ELF-1 (cell line): ENCODE data around the gene LY6G6F.

Source experiments
- DNase-seq: peaks from one replicate; pipeline ENCODE4 v3.0.0-alpha.2; 2016; ENCODE audit warnings: low read depth, low spot score

Gene LY6G6F

DNA sequence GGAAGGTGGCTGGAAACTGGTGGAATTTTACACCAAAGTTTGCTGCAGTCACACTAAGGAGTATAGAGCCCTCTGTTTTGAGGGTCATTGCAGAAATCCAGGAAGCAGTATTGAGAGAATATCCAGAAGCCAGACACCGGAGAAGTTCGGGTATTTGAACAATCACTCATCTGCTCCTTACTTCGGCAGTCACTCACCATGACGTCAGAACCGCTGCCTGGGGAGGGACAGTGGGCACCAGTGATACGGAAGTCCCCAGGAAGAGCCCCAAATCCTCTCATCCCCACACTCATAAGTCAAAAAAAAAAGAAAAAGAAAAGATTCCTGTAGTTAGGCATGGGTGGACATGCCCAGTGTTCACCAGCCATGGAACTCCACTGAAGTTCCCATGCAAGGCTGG is 29.8 kb upstream of the LY6G6F start:
- no peak for DNase-seq

DNA sequence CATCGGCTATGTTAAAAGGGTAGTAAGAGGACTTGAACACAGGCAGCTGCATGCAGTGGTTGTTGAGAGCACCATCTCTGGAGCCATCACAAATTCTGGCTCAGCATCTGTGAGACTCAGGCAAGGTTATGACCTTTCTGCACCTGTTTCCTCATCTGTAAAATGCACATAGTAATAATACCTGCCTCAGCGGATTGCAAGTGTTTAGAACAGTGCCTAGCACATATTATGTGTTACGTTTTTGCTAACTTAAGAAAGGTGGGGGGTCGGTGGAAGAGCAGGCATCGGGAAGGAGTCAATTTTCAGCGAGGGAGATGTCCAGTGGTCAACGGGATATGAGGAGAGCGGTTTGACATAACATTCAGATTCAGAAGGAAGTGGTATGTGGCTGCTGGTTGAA is 28.7 kb upstream of the LY6G6F start:
- DNase-seq = no peak

DNA sequence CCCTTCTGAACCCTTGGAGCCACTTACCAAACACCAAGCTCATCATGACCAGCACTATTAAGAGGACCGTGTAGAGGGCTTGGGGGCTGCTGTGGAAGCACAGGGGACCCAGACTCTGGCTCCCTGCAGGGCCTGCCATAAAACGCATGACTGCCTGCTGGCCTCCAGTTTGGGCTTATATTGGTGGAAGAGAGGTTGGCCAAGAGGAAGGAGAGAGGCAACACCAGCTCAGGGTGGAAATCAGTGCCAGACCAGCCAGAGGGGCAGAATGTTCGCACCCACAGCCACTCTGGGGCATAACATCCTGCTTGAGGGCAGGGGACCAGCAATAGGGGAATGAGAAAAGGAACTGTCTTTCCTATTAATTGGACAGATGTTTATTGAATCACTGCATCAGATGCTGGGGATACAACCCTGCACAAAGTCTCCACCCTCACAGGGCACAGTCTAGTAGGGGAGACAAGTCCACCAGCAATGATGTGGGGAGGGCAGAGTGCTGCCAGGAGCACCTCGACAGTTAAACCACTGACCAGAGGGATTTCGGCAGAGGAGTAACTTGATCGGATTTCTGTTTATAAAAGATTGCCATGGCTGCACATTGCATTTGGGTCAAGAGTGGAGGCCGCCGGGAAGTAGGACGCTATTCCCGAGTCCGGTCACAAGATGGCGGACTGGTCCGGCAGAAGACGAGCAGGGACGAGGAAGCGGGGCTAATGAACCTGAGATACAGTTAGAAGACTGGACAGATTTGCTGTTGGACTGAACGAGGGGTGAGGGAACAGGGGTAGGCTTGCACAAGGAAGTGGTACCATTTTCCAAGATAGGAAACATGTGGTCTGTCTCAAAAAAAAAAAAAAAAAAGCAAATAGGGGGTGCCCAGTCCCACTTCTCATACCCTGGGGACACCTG is 26.2 kb upstream of the LY6G6F start, which contains the start of gene LY6G5C:
LY6G5C (minus strand) TSS at position 842 of the 909 bp plus-strand sequence; CDS start at position 148, 694 bp downstream.
- DNase-seq = peak; percentile 85

DNA sequence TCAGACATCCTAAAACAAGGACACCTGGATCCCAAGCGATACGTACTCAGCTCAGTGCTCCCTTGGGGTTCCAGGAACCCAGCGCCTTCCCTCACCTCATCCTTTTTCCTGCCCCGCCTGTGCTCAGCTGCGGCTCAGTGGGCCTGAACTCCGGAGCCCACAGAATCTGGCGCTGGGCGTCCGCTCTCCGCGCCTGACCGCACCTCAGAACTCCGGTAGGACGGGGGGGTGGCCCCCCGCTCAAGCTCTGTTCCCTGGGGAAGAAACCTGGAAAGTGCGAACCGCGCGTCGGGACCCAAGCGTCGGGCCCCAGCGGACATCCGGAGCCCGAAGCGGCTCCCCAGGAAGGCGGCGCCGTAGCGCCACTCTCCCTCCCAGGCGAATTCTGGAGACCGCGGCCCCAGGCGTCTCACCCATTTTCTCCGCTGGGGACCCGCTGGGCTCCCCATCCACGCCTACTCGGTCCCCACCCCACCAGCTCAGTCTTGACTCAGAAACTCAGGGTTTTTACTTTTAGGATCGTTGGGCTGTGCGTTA is 25.5 kb upstream of the LY6G6F start:
- DNase-seq = peak; percentile 54

DNA sequence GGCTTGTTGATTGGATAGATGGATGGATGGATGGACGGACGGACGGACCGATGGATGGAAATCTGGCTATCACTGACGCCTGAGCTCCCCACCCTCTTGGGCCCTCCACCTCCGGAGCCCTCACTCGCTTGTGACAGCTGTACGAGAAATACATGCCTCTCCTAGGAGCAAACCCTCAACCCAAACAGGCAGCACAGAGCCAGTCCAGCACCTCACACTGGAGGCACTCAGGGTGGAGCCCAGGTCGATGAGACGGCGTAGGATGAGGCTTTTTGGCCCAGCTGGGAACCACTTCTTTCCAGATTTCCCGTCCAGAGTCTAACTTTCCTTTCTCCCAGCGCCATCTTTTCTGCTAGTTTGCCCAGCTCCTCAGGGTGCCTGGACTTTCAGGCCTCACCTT is 23.1 kb upstream of the LY6G6F start:
- no peak for DNase-seq

DNA sequence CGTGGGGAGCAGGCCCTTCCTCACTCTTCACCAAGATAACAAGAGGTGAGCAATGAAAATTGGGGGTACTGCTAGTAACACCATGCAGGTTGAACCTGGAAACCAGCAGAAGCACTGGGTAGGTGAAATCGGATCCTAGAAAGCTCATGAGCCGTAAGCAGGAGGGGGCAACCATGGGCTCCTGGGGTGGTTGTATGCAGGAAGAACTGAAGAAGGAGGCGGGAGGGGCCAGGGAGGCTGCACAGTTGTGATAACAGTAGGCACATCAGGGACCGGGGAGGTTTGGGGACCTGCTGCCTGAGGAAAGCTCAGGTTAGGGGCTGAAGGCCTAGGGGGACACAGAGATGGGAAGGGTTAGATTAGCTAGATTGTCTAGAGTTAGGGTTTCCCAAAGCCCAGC is 20.2 kb upstream of the LY6G6F start:
- DNase-seq = no peak

DNA sequence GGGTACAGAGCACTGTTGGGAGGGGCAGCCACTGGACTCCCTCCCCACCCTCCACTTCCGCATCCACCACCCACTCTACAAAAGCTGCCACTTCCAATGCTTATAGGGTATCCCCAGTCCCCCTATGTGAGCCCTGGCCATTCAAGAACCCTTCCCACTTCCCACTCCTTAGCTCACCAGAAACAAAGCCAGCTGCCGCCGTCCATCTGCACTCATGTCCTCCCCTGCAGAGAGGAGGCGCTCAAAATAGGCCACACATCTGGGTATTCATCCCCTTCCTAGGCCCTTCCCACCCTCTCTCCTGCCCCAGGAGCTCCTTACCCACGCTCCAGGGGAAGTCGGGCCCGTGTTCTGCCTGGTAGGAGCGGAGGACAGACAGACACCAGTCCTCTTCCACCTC is 19.3 kb upstream of the LY6G6F start:
- DNase-seq = no peak

DNA sequence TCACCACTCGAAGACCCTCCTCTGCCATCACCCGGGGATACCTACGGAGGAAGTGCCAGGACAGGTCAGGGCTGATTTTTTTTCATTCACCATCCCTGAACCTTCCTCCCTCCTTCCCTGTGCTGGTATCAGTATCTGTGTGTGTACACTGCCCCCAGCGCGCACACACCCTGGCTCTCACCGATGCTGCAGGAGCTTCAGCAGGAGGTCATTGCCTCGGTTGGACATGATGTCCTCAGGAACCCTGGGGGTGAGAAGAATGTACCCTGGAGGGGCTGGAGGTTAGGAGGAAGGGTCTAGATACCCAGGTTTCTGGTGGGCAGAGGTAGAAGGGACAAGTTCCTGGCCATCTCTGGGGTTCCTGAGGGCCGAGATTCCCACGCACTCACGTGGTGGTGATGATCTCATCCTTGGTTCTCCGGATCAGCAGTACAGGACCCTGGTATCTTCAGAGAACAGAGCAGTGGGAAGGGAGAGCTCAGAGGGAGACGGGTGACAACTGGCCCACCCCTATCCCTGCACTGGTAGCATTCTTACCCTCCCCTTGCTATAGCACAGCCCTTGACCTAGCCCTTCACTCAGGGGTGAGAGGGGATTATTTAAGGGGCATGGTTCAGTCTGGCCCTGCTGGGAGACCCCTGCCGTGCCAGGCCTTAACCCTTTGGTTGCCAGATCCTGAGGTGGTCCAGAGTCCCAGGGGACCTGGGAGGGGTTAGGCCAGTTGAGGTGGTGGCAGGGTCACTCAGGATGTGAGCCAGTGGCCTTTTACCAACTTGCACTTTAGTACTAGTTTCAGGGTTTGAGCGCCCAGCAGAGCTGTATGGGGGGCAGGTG is 18.6 kb upstream of the LY6G6F start:
- DNase-seq = no peak

DNA sequence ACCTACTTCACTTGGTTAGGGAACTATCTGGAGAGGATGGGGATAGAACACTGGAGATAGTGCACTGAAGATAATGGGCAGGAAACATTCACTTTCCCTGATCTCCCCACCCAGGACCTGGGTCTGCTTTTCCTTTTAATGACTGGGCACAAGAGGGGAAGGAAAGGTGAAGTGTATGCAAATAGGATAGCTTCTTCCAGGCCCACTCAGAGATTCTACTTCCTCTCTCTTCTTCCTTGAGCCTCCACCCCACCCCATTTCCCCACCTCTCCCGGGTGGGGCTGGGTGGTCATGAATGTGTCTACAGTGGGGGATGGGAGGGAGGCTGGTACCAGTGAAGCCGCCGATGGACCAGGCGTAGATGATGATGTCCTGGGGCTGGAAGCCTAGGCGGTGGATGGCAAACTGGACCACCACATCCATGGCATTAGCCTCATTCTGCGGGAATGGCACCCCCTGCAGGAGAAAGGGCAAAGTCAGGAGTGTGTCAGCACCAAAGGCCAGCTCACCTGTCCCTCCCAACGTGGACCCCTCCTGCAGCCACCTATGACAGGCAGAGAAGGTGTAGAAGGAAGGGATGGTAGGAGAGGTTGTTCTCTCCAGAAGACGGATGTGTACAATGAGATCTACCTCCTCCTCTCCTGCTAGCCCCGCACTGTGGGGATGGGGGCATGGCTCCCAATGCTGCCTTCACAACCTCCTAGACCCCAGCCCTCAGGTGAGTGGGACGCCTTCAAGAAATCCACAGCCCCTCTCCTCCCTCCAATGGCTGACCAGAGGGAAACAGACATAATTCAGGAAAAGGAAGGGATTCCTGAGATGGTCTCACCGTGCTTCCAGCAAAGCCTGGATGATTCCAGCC is 17.2 kb upstream of the LY6G6F start:
- peak; percentile 23 for DNase-seq

DNA sequence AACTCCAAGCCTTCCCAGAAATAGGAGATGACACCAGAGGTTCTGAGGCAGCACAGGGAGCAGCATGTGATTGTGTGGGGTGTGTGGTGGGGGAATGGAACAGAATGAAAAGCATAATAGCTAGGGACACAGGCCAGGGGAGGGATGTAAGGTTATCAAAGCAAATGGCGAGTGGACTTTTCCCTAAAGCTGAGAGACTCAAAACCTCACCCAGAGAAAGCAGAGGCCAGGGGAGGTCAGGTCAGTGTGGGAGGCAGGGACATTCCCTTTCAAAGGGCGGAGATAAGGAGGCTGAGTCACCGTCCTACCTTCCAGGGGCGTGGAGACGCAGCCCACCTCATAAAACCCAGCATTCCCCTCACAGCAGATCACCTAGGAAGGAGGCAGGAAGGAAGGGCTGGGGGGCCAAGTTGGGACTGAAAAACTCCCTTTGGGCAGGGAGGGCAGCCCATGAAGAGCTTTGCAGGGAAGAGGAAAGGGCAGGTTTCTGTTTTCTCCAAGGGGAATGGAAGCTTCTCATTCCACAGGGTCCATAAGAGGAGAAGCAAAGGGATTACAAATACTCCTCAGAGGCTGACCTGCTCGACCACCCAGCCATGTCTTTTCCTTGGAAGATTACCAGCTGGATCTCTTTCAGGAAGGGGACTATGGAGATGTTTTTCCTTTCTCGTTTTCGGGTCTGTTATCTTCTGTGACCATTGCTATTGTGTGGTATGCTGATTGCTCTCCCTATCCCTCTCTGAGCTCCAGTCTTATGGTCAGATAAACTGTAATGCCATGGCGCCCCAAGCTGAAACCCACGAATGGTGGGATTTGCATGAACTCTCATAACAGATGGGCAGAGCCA is 16.2 kb upstream of the LY6G6F start:
- peak; percentile 74 for DNase-seq

DNA sequence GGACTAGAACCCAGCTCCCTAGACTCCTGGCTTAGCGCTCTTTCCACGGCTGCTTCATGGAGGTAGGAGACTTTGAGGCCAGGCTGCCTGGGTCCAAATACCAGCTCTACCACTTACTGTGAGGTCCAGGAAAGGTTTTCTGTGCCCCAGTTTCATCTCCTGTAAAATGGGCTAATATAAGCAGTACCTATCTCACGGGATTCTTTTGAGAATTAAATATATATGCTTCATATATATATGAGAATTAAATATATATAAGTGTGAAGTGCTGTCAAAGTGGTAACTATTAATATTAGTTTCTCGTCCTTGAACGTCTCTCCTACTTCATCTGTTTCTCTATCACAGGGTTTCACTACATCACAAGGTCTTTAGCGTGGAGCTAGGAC is 15.6 kb upstream of the LY6G6F start:
- no peak for DNase-seq

DNA sequence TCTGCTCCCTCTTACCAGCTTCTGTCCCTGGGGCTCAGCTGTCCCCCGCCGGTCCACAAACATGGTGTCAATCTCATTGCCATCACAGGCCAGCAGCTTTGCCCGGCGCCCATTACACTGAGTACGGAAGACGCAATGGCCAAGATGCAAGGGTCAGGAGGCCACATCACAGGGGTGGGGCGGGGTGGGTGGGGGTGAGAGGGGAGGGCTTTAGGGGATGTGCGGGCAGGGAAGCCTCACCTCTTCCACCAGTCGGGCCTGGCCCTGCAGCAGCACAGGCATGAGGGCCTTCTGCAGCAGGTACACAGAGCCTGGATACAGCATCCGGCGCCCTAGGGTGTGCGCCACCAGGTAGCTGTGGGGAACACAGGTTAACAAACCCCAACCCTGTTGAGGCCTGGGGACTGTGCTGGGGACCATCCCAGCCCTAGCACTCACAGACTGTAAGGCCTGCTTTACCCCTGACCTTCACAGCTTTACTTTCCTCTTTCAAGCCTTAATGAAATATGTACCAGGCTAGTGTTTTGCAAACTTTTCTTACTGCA is 15.0 kb upstream of the LY6G6F start:
- DNase-seq = no peak

DNA sequence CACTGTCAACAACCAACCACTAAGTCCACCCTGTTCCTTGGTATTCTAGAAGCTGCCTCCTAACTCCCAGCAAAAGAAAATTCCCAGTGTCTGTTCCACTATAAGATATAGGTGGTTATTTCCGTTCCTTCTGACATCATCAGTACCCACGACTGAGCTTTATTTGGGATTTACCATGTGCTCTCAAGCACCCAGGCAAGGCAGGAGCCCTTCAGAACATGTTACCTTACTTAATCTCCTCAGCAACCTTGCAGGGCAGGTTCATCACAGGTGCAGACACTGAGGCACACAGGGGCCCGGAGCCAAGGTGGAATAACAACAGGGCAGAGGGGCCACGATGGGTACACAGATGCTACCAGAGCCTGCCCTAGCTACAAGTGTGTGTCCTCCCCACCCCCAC is 14.3 kb upstream of the LY6G6F start:
- no peak for DNase-seq

DNA sequence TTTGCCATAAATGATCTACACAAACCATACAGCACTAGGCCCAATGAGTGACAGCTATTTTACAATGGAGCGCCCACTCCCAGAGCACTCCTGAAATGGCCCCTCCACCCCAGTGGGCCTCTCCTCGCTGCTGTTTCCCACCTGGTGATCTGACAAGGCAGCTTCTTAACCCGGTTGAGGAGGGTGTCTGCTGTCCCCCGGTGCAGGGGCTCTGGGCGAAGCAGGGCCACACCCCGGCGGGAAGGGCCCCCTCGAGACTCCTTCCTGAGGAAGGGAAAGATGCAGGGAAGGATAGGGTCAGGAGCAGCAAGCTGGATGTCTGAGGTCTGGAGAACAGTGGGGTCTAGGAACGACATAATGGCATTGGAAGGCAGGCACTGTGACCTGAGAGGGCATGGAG is 13.8 kb upstream of the LY6G6F start:
- no peak for DNase-seq

DNA sequence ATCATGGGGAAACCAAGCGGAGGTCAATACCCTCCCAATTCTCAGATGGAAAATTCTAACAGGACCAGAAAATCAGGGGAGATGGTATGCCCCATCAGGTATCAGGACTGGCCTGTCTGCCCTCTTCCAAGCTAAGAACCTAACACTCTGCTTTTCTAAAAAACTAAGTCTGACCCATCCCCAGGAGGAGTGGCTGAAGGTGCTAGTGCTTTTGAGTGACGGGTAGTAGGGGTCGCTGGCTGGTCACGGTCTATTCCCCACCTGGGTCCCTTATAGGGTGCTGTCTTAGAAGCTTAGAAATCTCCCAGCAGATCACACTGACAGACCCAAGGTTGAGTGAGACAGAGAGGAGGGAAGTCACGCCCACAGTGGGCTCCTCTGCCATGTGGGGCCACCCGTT is 13.1 kb upstream of the LY6G6F start:
- DNase-seq = no peak

DNA sequence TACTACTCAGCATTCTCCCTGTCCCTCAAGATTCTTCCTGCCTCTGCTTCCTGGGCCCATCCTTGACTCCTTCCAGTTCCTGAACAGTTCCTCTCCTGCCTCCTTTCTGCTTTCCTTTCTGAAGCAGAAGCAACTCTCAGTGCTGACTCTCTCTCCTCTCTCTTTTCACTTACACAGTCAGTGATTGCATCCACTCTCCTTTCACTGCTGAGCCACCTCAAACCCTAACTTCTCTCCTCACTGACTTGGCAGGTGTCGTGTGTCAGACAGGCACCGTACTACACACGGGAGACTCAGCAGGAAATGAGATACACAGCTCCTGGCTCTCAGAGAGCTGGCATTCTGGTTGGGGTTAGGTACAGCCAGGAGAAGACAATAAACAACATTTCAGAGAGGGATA is 9.1 kb upstream of the LY6G6F start:
- no peak for DNase-seq

DNA sequence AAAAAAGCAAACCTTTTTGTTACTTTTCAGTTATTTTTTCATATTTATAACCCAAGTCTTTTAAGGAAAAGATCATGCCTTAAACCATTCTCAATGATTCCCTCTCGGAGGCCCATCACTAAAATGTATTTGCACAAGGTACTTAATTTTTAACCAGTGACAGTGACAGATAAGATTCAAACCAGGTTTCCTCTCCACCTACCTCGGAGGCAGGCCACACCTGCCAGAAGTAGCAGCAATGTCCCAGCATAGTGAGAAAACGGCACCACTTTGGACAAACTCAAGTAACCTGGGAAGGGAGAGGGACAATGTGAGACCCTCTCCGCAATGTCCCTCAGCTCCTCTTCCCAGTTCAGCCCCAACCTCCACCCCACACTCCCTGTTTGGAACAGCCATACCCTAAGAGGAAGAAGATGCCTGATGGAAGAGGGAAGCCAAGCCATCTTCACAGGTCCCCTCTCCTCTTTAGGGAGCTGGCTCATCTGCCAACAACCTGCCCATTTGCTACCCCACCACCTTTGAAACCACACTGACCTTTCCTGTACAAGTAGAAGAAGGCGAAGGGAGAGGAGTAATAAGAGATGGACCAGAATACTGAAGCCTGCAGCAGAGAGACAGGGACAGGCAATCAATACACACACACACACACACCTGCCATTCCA is 5.8 kb upstream of the LY6G6F start:
- DNase-seq = no peak

DNA sequence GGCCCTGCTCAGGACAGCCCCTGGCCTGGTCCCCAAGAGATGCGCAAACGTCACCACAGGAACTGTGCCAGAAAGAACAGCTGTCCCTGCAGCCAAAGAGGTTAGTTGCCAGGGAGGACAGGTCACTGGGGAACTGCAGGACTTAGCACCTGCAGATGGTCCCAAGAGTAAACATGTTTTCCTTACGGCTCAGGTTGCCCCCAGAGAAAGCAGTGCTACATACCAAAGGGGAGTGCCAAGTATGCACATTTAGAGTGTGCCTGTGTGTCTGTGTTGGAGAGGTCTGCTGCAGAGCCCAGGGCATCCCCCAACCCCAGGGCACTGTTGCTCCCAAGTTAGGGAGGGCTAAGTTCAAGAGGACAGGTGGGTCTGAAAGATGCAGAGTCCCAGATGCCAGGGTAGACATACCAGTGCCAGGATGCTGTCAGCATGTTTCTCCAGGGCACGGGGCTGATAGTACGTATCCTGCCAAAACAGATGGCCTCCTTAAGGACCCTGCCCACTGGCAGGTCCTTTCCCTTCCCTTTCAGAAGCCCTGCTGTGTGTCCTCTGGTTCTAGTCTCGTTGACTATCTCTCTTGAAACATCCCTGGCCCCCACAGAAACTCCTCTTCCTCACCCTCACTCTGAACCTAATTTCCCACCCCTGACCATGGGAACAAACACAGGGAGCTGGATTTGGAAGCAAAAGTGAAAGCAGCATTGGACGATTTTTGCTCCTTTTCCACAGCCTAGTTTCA is 4.8 kb upstream of the LY6G6F start:
- no peak for DNase-seq

DNA sequence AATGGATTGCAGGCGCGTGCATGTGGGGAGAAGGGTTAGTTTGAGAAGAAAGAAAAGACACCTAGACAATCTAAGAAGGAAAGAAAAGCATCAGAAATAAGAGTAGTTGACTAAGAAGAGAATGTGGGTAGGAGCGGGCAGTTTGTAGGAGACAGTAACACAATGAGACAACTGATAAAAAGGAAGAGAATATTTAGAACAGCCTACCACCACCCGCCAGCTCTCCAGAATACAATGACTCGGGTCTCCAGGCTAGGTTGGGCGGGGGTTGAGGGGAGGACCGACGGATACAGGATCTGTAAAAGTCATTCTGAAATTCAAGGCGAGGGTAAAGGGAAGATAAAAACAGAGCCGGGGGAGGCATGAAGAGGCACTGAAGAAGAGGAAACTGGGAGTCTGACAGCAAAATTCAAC is 4.3 kb upstream of the LY6G6F start:
- DNase-seq = no peak
